Rectal smooth muscle tissue (tissue), 1 donor: Measurements from ENCODE around the gene GATB.
"Not testable (repeated sequence)": the region's sequence is repeated elsewhere in the genome, so short reads cannot be mapped to it uniquely, and the experiment has no call there.

Experiments used
- H3K27ac ChIP-seq: one replicate; pipeline ENCODE4 v1.7.0; 2013; ENCODE audit warnings: low read depth, low read length, inconsistent platforms
- H3K27me3 ChIP-seq: one replicate; pipeline ENCODE4 v1.7.0; 2013; ENCODE audit warnings: low read length; ENCODE audit not compliant: control insufficient read depth, insufficient read depth
- H3K36me3 ChIP-seq: one replicate; pipeline ENCODE4 v1.7.0; 2013; ENCODE audit warnings: low read length; ENCODE audit not compliant: control insufficient read depth, insufficient read depth
- H3K4me1 ChIP-seq: one replicate; pipeline ENCODE4 v1.7.0; 2013; ENCODE audit warnings: low read length; ENCODE audit not compliant: control insufficient read depth, insufficient read depth
- H3K4me3 ChIP-seq: one replicate; pipeline ENCODE4 v1.7.0; 2013; ENCODE audit warnings: low read length
- H3K9ac ChIP-seq: one replicate; pipeline ENCODE4 v1.7.0; 2013; ENCODE audit warnings: low read length

GATB gene

GRCh38 chr4:151743894-151744293 lies 16.9 kb downstream of the GATB start:
- no peaks in the 10 kb centered on the region for H3K27me3 ChIP-seq
- no peaks in the 10 kb centered on the region for H3K36me3 ChIP-seq
- no peak overlapping the region for H3K27ac ChIP-seq
- H3K4me3 ChIP-seq = no peak overlapping the region
- H3K9ac ChIP-seq = no peak overlapping the region
- no peaks in the 10 kb centered on the region for H3K4me1 ChIP-seq

DNA sequence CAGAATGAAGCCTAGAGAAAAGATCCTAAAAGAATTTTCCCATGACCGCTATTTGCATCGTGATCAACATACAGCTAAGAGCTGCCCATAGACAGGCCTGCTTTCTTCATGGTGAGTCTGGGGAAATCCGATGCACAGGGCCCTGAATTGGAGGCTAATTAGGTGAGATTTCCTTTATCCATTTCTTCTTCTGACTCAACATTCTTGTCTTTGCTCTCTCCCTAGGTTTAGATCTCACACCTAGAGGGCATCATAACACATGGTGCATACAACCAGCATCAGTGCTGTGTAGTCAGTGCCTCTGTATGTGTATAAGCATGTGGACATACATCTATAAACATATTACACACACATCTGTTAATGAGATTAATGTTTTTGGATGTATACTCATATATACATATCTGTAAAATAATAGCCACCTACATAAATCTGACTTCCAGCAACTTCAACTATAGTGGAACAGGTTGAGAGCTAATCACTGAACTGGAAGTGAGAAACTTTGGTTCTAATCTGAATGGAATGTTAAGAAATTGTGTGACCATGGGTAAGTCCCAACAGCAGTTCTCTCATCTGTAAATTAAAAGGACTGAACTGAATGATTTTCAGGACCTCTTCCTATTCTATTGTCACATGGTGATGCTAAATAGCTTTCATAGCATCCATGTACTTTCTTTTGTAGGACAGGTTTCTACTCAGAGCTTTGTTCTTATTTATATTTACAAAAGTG lies 17.5 kb downstream of the GATB start:
- no peak overlapping the region for H3K27ac ChIP-seq

GRCh38 chr4:151738720-151739517 lies 21.9 kb downstream of the GATB start:
- Histone ChIP-seq H3K27me3 (no peaks in the 10 kb centered on the region), H3K4me3 (no peak overlapping the region), H3K27ac (no peak overlapping the region), H3K9ac (no peak overlapping the region), H3K4me1 (no peaks in the 10 kb centered on the region), H3K36me3 (no peaks in the 10 kb centered on the region)

More for the DNA sequence above, 17.5 kb downstream of the GATB start:
- Histone ChIP-seq H3K36me3 (no peaks in the 10 kb centered on the region), H3K4me3 (no peak overlapping the region), H3K4me1 (no peaks in the 10 kb centered on the region), H3K27me3 (no peaks in the 10 kb centered on the region), H3K9ac (no peak overlapping the region)

GRCh38 chr4:151736852-151737251 lies 24.0 kb downstream of the GATB start:
- not testable (repeated sequence) for H3K27ac ChIP-seq, H3K4me3 ChIP-seq, H3K27me3 ChIP-seq

GRCh38 chr4:151736361-151736760 lies 24.4 kb downstream of the GATB start:
- Histone ChIP-seq H3K4me3 (no peak overlapping the region), H3K36me3 (no peaks in the 10 kb centered on the region), H3K9ac (no peak overlapping the region), H3K4me1 (no peaks in the 10 kb centered on the region), H3K27me3 (no peaks in the 10 kb centered on the region), H3K27ac (no peak overlapping the region)

More at GRCh38 chr4:151736852-151737251, 24.0 kb downstream of the GATB start:
- H3K36me3 ChIP-seq, H3K9ac ChIP-seq, H3K4me1 ChIP-seq: not testable (repeated sequence)

DNA sequence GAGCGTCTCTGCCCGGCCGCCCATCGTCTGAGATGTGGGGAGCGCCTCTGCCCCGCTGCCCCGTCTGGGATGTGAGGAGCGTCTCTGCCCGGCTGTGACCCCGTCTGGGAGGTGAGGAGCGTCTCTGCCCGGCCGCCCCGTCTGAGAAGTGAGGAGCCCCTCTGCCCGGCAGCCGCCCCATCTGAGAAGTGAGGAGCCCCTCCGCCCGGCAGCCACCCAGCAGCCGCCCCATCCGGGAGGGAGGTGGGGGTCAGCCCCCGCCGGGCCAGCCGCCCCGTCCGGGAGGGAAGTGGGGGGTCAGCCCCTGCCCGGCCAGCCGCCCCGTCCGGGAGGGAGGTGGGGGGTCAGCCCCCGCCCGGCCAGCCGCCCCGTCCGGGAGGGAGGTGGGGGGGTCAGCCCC lies 29.1 kb downstream of the GATB start:
- H3K9ac ChIP-seq, H3K4me3 ChIP-seq, H3K27ac ChIP-seq, H3K27me3 ChIP-seq, H3K36me3 ChIP-seq, H3K4me1 ChIP-seq: not testable (repeated sequence)

DNA sequence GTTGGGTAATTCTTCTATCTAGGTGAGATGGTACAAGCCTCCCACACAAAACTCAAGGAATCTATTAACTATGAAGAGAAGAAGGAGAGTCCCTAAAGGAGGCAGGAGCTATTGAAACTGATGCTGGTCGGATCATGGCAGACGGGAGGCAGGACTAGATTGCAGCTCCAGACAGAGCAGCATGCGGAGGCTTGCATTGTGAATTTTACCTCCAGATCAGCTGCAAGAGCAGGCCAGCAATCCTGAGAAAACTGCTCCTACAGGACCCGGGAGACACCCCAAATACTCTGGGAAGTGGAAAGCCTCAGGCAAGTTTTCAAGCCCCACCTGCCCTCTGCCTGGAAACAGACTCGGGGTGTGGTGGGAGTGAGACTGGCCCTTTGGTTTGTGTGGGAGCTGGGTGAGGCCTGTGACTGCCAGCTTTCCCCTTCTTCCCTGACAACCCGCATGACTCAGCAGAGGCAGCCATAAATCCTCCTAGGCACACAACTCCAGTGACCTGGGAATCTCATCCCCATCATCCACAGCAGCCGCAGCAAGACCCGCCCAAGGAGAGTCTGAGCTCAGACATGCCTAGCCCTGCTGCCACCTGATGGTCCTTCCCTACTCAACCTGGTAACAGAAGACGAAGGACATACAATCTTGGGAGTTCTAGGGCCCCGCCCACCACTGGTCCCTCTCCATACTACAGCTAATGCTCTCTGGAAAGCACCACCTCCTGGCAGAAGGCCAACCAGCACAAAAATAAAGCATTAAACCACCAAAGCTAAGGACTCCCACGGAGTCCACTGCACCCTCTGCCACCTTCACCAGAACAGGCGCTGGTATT lies 30.9 kb downstream of the GATB start:
- no peaks in the 10 kb centered on the region for H3K27me3 ChIP-seq
- H3K27ac ChIP-seq = no peak overlapping the region
- H3K36me3 ChIP-seq = no peaks in the 10 kb centered on the region
- H3K4me3 ChIP-seq = no peak overlapping the region
- H3K9ac ChIP-seq = no peak overlapping the region
- no peaks in the 10 kb centered on the region for H3K4me1 ChIP-seq

DNA sequence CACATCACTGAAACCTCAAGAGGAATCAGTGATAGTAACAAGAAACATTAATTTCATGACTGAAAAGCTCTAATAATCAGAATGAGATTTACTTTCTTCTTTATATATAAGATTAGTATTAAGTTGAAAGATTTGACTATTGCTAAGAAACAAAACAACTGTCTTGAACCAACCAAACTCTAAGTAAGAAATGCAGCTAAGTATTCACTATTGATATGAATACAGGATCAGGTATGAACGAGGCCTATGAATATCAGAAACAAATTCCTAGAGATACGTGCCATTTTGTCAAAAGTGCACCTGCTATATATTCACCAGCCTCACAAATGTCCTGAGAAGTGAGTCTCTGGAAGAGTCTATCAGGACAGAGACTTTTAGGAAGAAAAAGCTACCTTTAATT lies 32.1 kb downstream of the GATB start:
- Histone ChIP-seq H3K27me3 (no peaks in the 10 kb centered on the region), H3K4me1 (no peaks in the 10 kb centered on the region), H3K36me3 (no peaks in the 10 kb centered on the region), H3K27ac (no peak overlapping the region), H3K9ac (no peak overlapping the region), H3K4me3 (no peak overlapping the region)

- no peaks in the 10 kb centered on the region for H3K27me3 ChIP-seq
- no peaks in the 10 kb centered on the region for H3K36me3 ChIP-seq
- no peak overlapping the region for H3K27ac ChIP-seq
Measured at GRCh38 chr4:151728006-151728405, 32.8 kb downstream of the GATB start.

GRCh38 chr4:151727365-151727764 lies 33.4 kb downstream of the GATB start:
- Histone ChIP-seq H3K9ac (no peak overlapping the region), H3K27ac (no peak overlapping the region), H3K27me3 (no peaks in the 10 kb centered on the region), H3K4me3 (no peak overlapping the region), H3K4me1 (no peaks in the 10 kb centered on the region), H3K36me3 (no peaks in the 10 kb centered on the region)

More at GRCh38 chr4:151728006-151728405, 32.8 kb downstream of the GATB start:
- Histone ChIP-seq H3K9ac (no peak overlapping the region), H3K4me1 (no peaks in the 10 kb centered on the region), H3K4me3 (no peak overlapping the region)

GRCh38 chr4:151725087-151725486 lies 35.7 kb downstream of the GATB start:
- no peak overlapping the region for H3K9ac ChIP-seq

DNA sequence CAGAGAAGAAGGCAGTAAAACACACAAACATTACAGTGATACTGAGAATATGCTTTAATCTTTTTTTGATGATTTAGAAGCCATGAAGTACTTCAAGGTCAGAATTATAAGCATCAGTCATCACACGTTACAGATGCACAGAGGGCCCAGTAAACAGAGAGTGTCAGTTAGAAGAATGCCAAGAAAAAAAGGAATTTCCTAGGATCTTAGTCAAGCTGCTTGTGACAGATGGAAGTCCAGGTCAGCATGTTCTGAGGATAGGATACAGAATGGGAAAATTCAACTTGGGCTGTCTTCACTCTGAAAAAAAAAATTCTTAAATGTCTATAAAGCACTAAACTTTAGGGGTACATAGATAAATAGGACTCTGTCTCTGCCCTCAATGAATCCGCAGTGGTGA lies 38.9 kb downstream of the GATB start:
- no peaks in the 10 kb centered on the region for H3K36me3 ChIP-seq
- H3K4me3 ChIP-seq = no peak overlapping the region
- no peaks in the 10 kb centered on the region for H3K27me3 ChIP-seq
- no peak overlapping the region for H3K27ac ChIP-seq
- H3K9ac ChIP-seq = no peak overlapping the region
- H3K4me1 ChIP-seq = no peaks in the 10 kb centered on the region

More at GRCh38 chr4:151725087-151725486, 35.7 kb downstream of the GATB start:
- Histone ChIP-seq H3K27ac (no peak overlapping the region), H3K27me3 (no peaks in the 10 kb centered on the region), H3K4me3 (no peak overlapping the region), H3K4me1 (no peaks in the 10 kb centered on the region), H3K36me3 (no peaks in the 10 kb centered on the region)
